ENCODE results near the gene TTLL4. TPM values are rescaled to one million over a fixed set of nuclear protein-coding genes. Genes with fewer than 3 reads are reported as not detected.

The TTLL4 gene
- total RNA-seq, 4 donors from 2014 or later, result 7.0 to 19.1 (median 15.4) TPM

DNA sequence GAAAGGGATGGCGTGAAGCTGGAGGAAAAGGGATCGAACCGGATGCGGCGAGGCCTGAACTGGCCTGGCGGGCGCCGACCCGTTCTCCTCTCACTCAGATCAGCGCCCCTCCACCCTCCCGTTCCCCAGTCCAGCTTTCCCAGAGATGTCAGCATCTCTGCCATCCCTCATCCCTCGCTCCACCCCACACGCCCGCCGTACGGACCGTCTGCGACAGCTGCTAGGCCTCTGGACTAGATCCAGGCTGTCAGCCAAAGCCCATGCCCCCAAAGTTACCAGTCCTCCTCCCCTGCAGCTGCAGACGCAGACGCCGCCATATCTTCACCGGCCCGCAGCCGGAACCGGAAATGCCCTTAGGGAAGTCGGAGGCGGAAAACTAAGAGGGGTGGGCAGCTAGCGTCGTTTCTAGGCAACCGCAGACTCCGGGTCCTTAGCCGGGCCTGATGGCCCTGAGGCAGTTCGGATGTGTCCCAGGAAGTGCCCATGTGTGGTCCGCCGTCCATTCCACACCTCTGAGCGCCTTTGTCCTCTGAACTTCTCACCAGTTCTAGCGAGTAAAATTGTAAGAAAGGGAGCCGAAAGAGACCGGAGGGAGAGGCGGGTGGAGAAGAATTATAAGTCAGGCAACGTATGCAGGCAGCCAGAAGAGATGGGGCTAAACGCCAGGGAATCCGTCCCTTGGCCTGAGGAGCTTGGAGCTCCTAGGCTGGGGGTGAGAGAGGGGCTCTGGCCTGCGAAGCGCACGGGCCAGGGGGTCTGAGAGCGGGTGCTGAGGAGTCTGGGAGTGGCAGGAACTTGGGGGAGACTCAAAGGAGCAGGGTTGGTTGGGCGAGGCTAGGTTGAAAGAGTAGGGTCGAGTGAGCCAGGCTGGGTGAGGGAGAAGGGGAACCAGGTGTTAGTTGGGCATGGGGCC lies 38.7 kb upstream of the TTLL4 start, which contains the start of the genes RNF25 and STK36:
TSS of gene RNF25 (minus strand) at position 349 of the 913 bp plus-strand sequence. CDS start at position 317, 32 bp downstream.
TSS of gene STK36 (plus strand) at position 433 of the 913 bp plus-strand sequence. CDS start 744 bp downstream, outside the sequence.
- TF ChIP-seq, protein P1, sequence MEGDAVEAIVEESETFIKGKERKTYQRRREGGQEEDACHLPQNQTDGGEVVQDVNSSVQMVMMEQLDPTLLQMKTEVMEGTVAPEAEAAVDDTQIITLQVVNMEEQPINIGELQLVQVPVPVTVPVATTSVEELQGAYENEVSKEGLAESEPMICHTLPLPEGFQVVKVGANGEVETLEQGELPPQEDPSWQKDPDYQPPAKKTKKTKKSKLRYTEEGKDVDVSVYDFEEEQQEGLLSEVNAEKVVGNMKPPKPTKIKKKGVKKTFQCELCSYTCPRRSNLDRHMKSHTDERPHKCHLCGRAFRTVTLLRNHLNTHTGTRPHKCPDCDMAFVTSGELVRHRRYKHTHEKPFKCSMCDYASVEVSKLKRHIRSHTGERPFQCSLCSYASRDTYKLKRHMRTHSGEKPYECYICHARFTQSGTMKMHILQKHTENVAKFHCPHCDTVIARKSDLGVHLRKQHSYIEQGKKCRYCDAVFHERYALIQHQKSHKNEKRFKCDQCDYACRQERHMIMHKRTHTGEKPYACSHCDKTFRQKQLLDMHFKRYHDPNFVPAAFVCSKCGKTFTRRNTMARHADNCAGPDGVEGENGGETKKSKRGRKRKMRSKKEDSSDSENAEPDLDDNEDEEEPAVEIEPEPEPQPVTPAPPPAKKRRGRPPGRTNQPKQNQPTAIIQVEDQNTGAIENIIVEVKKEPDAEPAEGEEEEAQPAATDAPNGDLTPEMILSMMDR (IDR thresholded peaks at IDR 0.05; ENCODE audit: low read depth), result no peak

DNA sequence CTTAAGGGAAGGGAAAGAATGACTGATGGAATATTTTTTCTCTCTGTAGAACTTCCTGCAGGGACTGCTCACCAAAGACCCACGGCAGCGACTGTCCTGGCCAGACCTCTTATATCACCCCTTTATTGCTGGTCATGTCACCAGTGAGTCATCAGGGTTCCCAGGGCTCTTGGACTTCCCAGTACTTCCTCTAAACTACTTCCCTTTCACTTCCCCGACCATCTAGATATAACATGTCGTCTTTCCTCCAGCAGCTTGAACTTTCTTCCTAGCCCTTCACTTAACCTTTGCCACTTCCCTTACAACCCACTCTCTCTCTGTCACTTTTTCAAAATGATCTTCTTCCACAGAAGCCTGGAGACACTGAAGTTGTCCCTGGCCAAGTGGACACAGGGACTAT lies 31.5 kb upstream of the TTLL4 start:
- TF ChIP-seq, protein P1 (IDR thresholded peaks at IDR 0.05; ENCODE audit: low read depth), result no peak

DNA sequence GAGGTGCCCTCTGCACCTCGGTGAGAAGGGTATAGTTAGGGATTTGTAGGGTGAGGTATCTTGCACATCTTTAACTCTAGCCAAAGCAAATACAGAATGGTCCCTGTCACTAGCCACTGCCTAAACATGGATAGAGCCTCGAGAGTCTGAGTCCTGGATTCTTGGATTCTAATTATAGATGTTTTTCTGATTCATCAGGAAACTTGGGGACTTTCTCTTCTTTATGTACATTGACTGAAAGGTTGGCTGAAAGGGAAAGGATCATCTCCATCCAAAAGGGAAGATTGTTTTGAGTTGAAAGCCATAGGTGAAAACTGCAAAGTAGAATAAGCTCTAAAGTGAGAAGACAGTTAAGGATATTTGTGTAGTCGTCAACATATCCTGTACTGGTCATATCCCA lies 30.6 kb upstream of the TTLL4 start:
- TF ChIP-seq, protein P1 (IDR thresholded peaks at IDR 0.05; ENCODE audit: low read depth), result no peak

DNA sequence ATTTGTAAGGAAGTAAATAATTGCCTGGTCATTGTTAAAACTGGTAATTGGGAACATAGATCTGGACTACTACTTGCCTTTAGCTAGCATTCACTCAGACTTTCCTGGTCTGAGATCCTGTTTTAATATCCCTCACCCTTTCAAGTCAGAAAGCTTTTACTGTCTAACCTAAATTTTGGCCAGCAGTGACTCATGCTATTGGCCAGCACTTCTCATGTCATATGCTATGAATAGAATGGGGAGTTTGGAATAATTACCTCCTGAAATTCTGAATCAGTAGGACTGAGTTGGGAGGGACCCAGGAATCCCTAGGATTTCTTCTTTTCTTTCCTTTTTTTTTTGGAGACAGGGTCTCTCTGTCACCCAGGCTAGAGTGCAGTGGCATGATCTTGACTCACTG lies 19.4 kb upstream of the TTLL4 start:
- TF ChIP-seq, protein P1 (IDR thresholded peaks at IDR 0.05; ENCODE audit: low read depth), result no peak

DNA sequence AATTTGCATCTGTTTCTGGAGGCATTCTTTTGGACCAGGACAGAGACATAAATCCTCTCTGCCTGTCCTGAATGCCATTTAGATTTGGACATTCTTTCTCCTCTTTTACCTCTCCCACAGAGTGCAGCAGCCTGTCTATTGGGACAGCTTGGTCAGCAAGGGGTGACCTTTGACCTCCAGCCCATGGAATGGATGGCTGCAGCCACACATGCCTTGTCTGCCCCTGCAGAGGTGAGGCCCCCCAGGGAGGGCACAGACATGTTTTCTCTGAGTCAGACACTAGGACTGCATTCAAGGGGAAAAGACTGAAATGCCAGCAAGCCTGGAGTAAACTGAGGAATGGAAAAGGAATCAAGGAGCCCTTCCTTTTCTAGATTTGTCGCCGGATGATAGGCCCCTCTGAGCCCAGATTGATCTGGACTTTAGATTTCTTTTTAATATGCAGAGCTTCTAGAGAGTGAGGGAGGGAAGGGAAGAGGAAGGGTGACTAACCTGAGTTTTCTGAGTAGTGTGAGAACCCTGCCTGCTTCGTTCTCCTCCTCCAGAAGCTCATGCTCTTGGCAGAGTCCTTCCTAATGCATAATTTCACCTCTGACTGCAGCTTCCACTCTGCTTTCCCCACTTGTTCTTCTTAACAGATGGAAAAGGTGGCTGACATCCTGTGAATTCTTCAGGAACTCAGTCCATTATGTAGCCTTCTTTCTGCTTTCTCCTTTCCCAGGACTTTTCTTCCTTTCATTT lies 16.1 kb upstream of the TTLL4 start:
- TF ChIP-seq, protein P1 (IDR thresholded peaks at IDR 0.05; ENCODE audit: low read depth), result no peak

DNA sequence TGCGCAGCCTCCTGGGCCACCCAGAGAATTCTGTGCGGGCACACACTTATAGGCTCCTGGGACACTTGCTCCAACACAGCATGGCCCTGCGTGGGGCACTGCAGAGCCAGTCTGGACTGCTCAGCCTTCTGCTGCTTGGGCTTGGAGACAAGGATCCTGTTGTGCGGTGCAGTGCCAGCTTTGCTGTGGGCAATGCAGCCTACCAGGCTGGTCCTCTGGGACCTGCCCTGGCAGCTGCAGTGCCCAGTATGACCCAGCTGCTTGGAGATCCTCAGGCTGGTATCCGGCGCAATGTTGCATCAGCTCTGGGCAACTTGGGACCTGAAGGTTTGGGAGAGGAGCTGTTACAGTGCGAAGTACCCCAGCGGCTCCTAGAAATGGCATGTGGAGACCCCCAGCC lies 11.8 kb upstream of the TTLL4 start:
- TF ChIP-seq, protein P1 (IDR thresholded peaks at IDR 0.05; ENCODE audit: low read depth), result no peak

DNA sequence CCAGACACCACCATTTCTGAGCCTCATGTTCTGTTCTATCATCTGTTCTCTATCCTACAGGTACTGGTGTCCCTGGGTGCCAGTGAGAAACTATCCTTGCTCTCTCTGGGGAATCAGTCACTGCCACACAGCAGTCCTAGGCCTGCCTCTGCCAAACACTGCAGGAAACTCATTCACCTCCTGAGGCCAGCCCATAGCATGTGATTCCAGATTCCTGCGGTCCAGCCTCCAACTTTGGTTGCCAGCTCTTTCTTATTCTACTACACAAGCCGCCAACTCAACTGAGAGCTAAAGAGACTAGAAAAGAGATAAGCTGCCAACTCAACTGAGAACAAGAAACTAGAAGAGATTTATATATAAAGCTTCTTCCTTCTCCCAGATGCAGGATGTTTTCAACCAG lies 8.8 kb upstream of the TTLL4 start:
- TF ChIP-seq, protein P1 (IDR thresholded peaks at IDR 0.05; ENCODE audit: low read depth), result no peak

Data from subcutaneous adipose tissue (tissue), 4 donors.